Activated gamma-delta T cell (primary cell): ENCODE measurements around the gene DPP8.
"Not testable (repeated sequence)": the region's sequence is repeated elsewhere in the genome, so short reads cannot be mapped to it uniquely, and the experiment has no call there.

Source experiments
- DNase-seq: peaks from one replicate; lab custom pipeline; 2025; lab: John Stamatoyannopoulos, UW
- total RNA-seq, 2 donors: gene quantifications; one replicate each; lab custom pipeline; 2026; lab: John Stamatoyannopoulos, UW

DPP8 gene
- total RNA-seq = 124 to 131 reads per million in 2 donors

- peak; percentile 83 for DNase-seq
These were observed at the start of gene DPP8 for GRCh38 chr15:65516997-65517865. Gene DPP8, minus strand, starts transcription at chr15:65517689. Its CDS starts 5,136 bp downstream, at chr15:65512553.

GRCh38 chr15:65561934-65562333 lies 44.4 kb upstream of the DPP8 start:
- DNase-seq = no peak

DNA sequence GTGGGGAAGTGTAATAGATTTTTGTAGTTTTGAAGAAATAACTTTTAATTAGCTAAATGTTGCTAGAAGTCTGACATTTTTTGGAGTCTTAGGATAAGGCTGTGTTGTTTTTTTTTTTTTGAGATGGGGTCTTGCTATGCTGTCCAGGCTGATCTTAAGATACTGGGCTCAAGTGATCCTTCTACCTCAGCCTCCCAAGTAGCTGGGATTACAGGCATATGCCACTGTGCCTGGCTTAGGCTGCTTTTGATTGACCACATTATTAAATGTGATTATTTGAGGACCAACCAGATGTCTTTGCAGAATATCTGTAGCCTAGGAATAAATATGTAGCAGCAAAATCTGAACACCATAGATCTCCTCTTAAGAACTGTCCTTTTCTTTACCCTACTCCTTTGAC lies 42.5 kb upstream of the DPP8 start:
- no peak for DNase-seq

GRCh38 chr15:65558997-65559760 lies 41.7 kb upstream of the DPP8 start:
- DNase-seq = no peak

DNA sequence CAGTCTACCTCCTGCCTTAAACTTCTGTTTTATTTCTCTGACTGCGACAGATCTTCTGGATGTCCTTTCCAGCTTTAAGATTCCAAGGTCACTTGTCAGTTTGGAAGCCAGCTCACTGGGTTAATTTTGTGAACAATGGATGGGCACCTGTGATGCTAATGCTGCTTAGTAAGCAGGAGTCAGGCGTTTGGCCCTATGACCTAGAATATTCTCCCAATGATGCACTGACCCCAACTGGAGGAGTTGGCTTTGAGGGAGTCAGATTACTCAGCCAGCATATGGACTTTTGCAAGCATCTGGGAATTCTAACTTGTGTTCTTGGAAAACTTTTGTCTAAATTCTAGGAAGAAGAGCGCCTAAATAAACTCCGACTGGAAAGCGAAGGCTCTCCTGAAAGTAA lies 40.8 kb upstream of the DPP8 start:
- DNase-seq = no peak

DNA sequence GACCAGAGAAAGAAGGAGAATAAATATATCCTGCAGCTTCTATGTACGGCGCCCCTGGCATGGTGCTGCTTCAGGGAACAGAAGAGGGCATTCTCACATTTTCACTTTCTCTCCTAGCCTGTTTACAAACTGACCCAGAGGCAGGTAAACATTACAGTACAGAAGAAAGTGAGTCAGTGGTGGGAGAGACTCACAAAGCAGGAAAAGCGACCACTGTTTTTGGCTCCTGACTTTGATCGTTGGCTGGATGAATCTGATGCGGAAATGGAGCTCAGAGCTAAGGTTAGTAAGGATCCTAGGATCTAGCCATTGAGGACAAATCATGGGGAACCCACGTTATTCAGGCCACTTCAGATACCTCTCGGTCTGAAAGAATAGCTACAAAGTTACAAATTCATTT lies 39.1 kb upstream of the DPP8 start:
- DNase-seq = no peak

DNA sequence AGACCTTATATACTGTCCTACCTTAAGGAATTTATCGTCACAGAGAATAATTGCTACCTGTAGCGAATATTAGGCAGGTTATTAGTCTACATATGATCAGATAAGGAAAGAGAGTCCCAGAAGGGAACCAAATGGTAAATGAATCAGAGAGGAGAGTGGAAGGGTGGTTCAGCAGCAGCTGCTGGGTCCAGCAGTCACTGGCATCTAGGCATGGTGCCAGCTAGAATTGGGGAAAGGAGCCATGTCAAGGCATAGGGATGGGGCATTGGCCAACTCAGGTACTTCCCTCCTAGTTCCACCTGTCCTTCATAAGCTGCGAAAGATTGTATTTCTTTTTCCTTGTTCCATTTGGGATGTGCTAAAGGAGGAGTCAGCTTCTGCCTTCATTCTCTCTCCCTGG lies 36.2 kb upstream of the DPP8 start:
- no peak for DNase-seq

- not testable (repeated sequence) for DNase-seq
These were observed 35.4 kb upstream of the DPP8 start for GRCh38 chr15:65552851-65553250.

DNA sequence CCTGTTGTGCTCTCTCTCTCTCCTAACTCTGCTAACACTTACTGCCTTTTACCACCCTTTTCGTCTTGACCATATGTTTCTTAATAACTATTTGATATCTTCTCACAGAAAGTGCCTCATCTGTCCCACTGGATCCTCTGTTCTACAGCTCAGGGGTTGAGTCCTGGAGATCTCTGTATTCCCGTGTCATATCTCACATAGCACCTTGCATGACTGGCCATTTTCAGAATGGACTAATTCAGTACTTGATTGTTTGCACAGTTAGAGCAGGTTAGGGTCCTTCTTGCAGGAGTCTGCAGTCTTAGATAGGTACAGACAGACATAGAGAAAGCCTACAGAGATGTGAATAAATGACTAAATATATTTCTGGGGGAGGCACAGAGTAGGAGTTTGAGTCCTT lies 33.7 kb upstream of the DPP8 start:
- no peak for DNase-seq

DNA sequence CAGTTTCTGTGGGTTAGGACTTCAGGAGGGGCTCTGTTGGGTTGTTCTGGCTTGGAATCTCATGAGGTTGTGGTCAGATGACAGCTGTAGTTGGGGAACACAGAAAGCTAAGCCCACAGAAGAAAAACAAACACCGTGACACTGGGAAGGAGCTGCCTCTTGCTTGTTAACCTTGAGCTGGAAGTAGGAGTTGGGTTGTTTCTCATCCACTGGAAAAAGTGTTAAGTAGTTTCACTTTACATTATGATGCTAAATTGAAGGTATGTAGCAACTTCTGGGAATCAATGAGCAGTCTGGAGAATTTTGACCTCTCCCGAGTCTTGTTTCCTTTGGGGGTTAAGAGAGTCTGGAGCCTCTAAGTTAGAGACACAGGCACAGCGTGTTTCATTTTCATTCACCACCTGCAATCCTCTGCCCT lies 33.2 kb upstream of the DPP8 start:
- no peak for DNase-seq

GRCh38 chr15:65549288-65549687 lies 31.8 kb upstream of the DPP8 start:
- not testable (repeated sequence) for DNase-seq

- no peak for DNase-seq
These were observed 30.4 kb upstream of the DPP8 start for GRCh38 chr15:65547841-65548240.

DNA sequence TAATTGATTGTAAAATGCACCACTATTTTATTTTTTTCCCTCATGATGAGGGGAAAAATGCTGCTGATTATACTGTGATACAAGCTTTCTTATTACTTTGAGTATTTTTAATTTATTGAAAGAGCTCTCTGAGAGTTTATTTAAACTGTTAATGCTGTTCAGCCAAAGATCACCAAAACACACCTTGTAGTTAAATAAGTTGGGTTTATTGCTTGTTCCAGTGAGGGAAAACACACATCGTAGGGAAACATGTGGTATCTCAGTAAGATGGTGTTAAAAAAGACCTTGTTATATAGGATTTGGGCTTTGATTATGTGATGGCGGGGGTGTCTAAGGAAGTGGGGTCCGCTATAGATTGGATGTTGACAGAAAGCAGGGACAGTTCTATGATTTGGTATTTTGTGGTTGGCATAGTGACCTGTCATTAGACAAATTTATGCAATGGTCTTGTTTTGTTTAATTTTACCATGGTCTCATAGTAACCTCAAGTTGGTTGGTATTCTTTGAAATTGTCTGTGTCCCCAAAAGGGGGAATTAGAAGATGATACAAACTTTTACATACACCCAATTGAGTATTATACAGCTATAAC lies 23.8 kb upstream of the DPP8 start:
- no peak for DNase-seq

DNA sequence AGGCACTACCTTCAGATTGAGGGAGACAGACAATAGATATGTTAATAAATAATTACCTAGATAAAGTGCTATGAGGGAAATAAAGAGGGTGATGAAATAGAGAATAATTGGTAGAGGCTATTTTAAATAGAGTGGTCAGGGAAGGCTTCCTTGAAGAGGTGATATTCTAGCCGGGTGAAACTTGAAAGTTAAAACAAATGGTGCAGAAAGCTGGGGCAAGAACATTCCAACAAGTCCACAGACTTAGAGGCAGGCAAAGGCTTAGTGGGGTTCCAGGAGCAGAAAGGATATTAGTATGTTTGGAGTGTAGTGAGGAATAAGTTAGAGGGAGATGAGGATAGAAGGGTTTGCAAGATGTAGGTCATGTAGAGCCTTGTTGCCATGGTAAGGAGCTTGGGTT lies 22.8 kb upstream of the DPP8 start:
- no peak for DNase-seq

DNA sequence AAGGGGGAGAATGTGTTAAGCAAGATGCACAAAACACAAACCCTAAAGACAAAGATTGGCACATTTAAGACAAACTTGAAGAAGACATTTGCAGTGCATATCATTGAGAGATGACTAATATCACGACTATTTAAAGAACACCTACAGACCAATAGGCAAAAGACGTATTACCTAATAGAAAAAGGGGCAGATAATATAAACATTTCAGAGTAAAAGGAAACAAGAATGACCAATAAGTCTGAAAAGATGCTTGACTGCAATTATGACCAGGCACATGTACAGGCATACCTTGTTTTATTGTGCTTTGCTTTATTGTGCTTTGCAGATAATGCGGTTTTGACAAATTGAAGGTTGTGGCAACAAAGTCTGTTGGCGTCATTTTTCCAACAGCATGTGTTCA lies 17.7 kb upstream of the DPP8 start:
- DNase-seq = no peak

GRCh38 chr15:65533057-65533756 lies 15.7 kb upstream of the DPP8 start:
- DNase-seq = no peak

- DNase-seq = no peak
These were observed 15.2 kb upstream of the DPP8 start for GRCh38 chr15:65532738-65533051.

- DNase-seq = peak; percentile 81
These were observed 13.0 kb upstream of the DPP8 start, which contains the start of gene HACD3 for GRCh38 chr15:65530318-65531111. Gene HACD3, plus strand, starts transcription at chr15:65530463. Its CDS starts 169 bp downstream, at chr15:65530632.

DNA sequence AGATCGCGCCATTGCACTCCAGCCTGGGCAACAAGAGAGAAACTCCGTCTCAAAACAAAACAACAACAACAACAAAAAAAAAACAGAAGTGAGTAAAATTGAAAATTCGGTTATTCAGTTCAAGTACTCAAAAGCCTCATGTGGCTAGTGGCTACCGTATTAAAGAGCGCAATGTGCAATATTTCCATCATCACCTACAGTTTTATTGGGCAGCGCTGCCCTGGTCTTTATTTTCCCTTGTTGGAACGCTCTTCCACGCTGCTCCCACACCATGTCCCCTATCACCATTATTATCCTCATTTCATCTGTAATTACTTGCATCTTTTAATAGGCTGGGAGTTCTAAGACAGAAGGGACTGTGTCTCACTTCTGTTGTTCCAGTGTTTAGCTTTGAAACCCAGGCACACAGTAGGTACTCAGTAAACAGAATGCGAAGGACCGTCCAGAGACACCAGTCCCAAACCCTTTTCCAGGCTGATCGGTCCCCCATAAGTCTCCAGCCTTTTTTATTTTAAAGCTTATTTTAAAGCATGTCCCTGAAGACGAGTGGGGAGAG lies 12.4 kb upstream of the DPP8 start:
- DNase-seq = no peak

DNA sequence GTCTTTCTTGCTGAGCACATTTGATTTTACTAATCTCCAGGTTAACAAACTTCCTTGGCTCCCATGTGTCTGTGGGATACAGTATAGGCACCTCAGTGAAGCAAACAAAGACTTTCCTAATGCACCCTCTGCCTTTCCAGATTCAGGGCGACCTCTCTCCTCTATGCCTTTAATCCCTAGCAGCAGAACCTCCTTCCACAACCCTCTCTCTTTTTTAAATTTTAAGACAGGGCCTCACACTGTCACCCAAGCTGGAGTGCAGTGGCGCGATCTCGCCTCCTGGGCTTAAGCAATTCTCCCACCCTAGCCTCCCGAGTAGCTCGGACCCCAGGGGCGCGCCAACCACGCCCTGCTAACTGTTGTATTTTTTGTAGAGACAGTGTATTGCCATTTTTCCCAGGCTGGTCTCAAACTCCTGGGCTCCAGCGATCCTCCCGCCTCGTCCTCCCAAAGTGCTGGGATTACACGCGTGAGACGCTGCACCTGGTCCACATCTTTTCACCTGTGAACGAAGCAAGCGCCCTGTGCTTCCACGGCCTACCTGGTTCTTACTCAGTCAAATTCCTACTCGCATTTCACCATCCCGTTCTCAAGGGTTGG lies 11.1 kb upstream of the DPP8 start:
- no peak for DNase-seq

DNA sequence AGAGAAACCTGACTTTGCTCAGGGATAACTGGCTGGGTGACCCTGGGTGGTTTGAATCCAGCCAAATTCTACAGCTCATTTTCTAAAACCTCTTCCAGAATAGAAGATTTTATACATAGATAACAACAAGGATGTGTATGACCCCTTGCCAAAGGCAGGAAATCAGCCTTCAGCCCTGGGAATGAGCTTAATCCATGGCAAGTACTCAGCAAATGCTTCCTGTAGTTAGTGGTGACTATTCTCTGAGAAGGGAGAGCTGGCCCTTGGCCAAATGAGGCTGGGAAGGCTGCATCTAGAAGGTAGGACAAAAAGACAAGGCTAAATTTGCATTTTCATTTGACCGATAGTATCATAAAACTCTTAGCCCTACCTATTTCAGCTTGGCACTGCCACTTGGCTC lies 8.1 kb upstream of the DPP8 start:
- DNase-seq = no peak
